GM21423 (cell line): ENCODE data around the gene TTLL11.

Experiments
- ATAC-seq: cut with Tn5 transposase; IDR thresholded peaks from one replicate; pipeline ENCODE4 v1.9.1; 2021; ENCODE audit warnings: mild to moderate bottlenecking, moderate library complexity; ENCODE audit not compliant: unreplicated experiment

The TTLL11 gene

GRCh38 chr9:121944711-121945191 lies 148.4 kb downstream of the TTLL11 start:
- ATAC-seq, result no peak

GRCh38 chr9:121943463-121943862 lies 149.6 kb downstream of the TTLL11 start:
- no peak for ATAC-seq

GRCh38 chr9:121942866-121943382 lies 150.2 kb downstream of the TTLL11 start:
- no peak for ATAC-seq

GRCh38 chr9:121942313-121942712 lies 150.8 kb downstream of the TTLL11 start:
- ATAC-seq, result no peak

- no peak for ATAC-seq
Observed at GRCh38 chr9:121939643-121940042, 153.5 kb downstream of the TTLL11 start.

- no peak for ATAC-seq
Observed at GRCh38 chr9:121938621-121939020, 154.5 kb downstream of the TTLL11 start.

GRCh38 chr9:121937240-121937639 lies 155.9 kb downstream of the TTLL11 start:
- ATAC-seq, result no peak

- ATAC-seq, result no peak
Observed at GRCh38 chr9:121935739-121936138, 157.4 kb downstream of the TTLL11 start.

- ATAC-seq, result no peak
Observed at GRCh38 chr9:121930956-121931355, 162.2 kb downstream of the TTLL11 start.

GRCh38 chr9:121929893-121930875 lies 162.9 kb downstream of the TTLL11 start:
- ATAC-seq, result no peak

- ATAC-seq, result no peak
Observed at GRCh38 chr9:121927636-121928035, 165.5 kb downstream of the TTLL11 start.

GRCh38 chr9:121927081-121927480 lies 166.0 kb downstream of the TTLL11 start:
- no peak for ATAC-seq

- no peak for ATAC-seq
Observed at GRCh38 chr9:121926351-121926801, 166.7 kb downstream of the TTLL11 start.

GRCh38 chr9:121925935-121926334 lies 167.2 kb downstream of the TTLL11 start:
- no peak for ATAC-seq

- ATAC-seq, result no peak
Observed at GRCh38 chr9:121924700-121925099, 168.4 kb downstream of the TTLL11 start.

GRCh38 chr9:121921444-121921843 lies 171.7 kb downstream of the TTLL11 start:
- ATAC-seq, result no peak

- ATAC-seq, result no peak
Observed at GRCh38 chr9:121917375-121918335, 175.5 kb downstream of the TTLL11 start.

- ATAC-seq, result no peak
Observed at GRCh38 chr9:121915304-121915625, 177.8 kb downstream of the TTLL11 start.

GRCh38 chr9:121914604-121915303 lies 178.4 kb downstream of the TTLL11 start:
- ATAC-seq, result no peak

GRCh38 chr9:121914017-121914595 lies 179.0 kb downstream of the TTLL11 start:
- ATAC-seq, result no peak
